ENCODE results near the gene PTRH2.

GRCh38 chr17:59712862-59713261, 5.6 kb upstream of the PTRH2 start:
- no peak for TF ChIP-seq CTCF (IDR thresholded peaks at IDR 0.05; ENCODE audit: borderline replicate concordance, extremely low read depth, low read length, poor library complexity, severe bottlenecking)
- TF ChIP-seq EZH2 (IDR thresholded peaks at IDR 0.05; ENCODE audit: borderline replicate concordance, low read depth, low read length, severe bottlenecking), result no peak

All from DND-41 (cell line).